ENCODE results near the gene CRELD2.

Gene CRELD2

GRCh38 chr22:49951678-49951985, 33.2 kb downstream of the CRELD2 start:
- DNase-seq (ENCODE audit: extremely low read depth, insufficient read length) = no peak
- TF ChIP-seq, protein P1, sequence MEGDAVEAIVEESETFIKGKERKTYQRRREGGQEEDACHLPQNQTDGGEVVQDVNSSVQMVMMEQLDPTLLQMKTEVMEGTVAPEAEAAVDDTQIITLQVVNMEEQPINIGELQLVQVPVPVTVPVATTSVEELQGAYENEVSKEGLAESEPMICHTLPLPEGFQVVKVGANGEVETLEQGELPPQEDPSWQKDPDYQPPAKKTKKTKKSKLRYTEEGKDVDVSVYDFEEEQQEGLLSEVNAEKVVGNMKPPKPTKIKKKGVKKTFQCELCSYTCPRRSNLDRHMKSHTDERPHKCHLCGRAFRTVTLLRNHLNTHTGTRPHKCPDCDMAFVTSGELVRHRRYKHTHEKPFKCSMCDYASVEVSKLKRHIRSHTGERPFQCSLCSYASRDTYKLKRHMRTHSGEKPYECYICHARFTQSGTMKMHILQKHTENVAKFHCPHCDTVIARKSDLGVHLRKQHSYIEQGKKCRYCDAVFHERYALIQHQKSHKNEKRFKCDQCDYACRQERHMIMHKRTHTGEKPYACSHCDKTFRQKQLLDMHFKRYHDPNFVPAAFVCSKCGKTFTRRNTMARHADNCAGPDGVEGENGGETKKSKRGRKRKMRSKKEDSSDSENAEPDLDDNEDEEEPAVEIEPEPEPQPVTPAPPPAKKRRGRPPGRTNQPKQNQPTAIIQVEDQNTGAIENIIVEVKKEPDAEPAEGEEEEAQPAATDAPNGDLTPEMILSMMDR (IDR thresholded peaks at IDR 0.05; ENCODE audit: insufficient read depth, low read length, poor library complexity, severe bottlenecking) = no peak
- Histone ChIP-seq H3K4me3 (replicated peaks; ENCODE audit: low read depth, low read length) (no peak overlapping the region), H3K27me3 (replicated peaks; ENCODE audit: control insufficient read depth, insufficient read depth, low read length) (no peaks in the 10 kb centered on the region), H3K36me3 (ENCODE audit: control insufficient read depth, insufficient read depth, low read length) (no peaks in the 10 kb centered on the region)

DNA sequence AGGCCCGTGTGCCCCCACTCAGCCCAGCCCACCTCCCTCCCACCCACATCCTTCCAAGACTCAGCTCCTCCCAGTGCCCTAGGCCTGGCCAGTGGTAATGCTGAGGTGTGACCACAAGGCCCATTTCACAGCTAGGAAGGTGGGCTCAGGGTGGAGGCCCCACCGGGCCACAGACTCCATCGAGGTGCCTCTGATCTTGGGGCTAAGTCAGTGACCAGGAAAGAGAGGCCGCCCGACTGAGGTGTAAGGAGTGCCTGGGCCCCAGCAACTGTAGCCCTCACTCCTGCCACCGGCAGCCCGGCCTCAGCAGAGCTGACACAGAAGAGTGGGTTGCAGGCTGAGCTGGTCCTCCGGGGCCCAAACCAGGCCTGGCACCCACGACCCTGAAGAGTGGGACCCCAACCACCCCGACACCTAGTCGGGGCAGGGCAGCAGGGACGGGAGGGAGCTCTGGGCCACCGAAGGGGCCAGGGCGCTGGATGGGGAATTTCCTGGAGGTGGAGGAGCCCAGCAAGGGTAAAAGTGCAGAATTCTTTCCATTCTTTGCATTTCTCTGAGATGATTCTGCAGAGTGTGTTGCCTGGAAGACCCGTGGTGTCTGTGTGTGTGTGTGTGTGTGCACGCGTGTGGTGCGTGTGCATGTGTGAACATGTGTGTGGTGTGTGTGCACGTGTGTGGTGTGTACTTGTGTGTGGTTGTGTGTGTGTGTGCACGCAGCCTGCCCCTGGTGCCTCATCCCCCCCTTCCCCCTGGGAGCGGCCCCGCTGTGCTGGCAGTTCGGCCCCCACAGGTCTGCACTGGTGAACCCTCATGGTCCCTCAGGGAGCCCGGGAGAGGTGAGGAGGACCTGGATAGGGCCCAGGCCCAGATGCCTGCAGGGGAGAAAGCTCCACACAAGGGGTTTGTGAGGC, 33.8 kb downstream of the CRELD2 start:
- Histone ChIP-seq H3K27me3 (replicated peaks; ENCODE audit: control insufficient read depth, insufficient read depth, low read length) (no peaks in the 10 kb centered on the region), H3K36me3 (ENCODE audit: control insufficient read depth, insufficient read depth, low read length) (no peaks in the 10 kb centered on the region), H3K4me3 (replicated peaks; ENCODE audit: low read depth, low read length) (no peak overlapping the region)
- DNase-seq (ENCODE audit: extremely low read depth, insufficient read length) = no peak
- TF ChIP-seq, protein P1 (IDR thresholded peaks at IDR 0.05; ENCODE audit: insufficient read depth, low read length, poor library complexity, severe bottlenecking) = no peak

- TF ChIP-seq, protein P1 (IDR thresholded peaks at IDR 0.05; ENCODE audit: insufficient read depth, low read length, poor library complexity, severe bottlenecking) = no peak
- no peaks in the 10 kb centered on the region for H3K36me3 ChIP-seq (ENCODE audit: control insufficient read depth, insufficient read depth, low read length)
- H3K27me3 ChIP-seq (replicated peaks; ENCODE audit: control insufficient read depth, insufficient read depth, low read length) = no peaks in the 10 kb centered on the region
- H3K4me3 ChIP-seq (replicated peaks; ENCODE audit: low read depth, low read length) = no peak overlapping the region
- no peak for DNase-seq (ENCODE audit: extremely low read depth, insufficient read length)
These were observed 34.7 kb downstream of the CRELD2 start for GRCh38 chr22:49953027-49953679.

GRCh38 chr22:49953680-49954344, 35.4 kb downstream of the CRELD2 start:
- no peaks in the 10 kb centered on the region for H3K27me3 ChIP-seq (replicated peaks; ENCODE audit: control insufficient read depth, insufficient read depth, low read length)
- DNase-seq (ENCODE audit: extremely low read depth, insufficient read length) = no peak
- TF ChIP-seq, protein P1 (IDR thresholded peaks at IDR 0.05; ENCODE audit: insufficient read depth, low read length, poor library complexity, severe bottlenecking) = no peak
- no peaks in the 10 kb centered on the region for H3K36me3 ChIP-seq (ENCODE audit: control insufficient read depth, insufficient read depth, low read length)
- H3K4me3 ChIP-seq (replicated peaks; ENCODE audit: low read depth, low read length) = no peak overlapping the region

- TF ChIP-seq, protein P1 (IDR thresholded peaks at IDR 0.05; ENCODE audit: insufficient read depth, low read length, poor library complexity, severe bottlenecking) = no peak
- Histone ChIP-seq H3K36me3 (ENCODE audit: control insufficient read depth, insufficient read depth, low read length) (no peaks in the 10 kb centered on the region), H3K27me3 (replicated peaks; ENCODE audit: control insufficient read depth, insufficient read depth, low read length) (no peaks in the 10 kb centered on the region), H3K4me3 (replicated peaks; ENCODE audit: low read depth, low read length) (no peak overlapping the region)
- no peak for DNase-seq (ENCODE audit: extremely low read depth, insufficient read length)
These were observed 35.9 kb downstream of the CRELD2 start for GRCh38 chr22:49954354-49954753.

Data from GM06990 (cell line).